ENCODE data around the gene EIF3J.
"Not testable (repeated sequence)": the region's sequence is repeated elsewhere in the genome, so short reads cannot be mapped to it uniquely, and the experiment has no call there.

Gene EIF3J, protein sequence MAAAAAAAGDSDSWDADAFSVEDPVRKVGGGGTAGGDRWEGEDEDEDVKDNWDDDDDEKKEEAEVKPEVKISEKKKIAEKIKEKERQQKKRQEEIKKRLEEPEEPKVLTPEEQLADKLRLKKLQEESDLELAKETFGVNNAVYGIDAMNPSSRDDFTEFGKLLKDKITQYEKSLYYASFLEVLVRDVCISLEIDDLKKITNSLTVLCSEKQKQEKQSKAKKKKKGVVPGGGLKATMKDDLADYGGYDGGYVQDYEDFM

GRCh38 chr15:44536962-44537734 lies at the start of gene EIF3J:
Gene EIF3J (plus strand): TSS chr15:44537147. CDS start chr15:44537195, 48 bp downstream.
- in situ Hi-C loops (cut with HindIII; ENCODE audit: low sequenced_read_pairs) = no loop called here

GRCh38 chr15:44489464-44489863 lies 47.5 kb upstream of the EIF3J start:
- in situ Hi-C loops (cut with HindIII; ENCODE audit: low sequenced_read_pairs) = loop anchor here (25.0 kb wide), 1 partner anchor 627 kb away; no protein-coding TSS in a partner anchor

DNA sequence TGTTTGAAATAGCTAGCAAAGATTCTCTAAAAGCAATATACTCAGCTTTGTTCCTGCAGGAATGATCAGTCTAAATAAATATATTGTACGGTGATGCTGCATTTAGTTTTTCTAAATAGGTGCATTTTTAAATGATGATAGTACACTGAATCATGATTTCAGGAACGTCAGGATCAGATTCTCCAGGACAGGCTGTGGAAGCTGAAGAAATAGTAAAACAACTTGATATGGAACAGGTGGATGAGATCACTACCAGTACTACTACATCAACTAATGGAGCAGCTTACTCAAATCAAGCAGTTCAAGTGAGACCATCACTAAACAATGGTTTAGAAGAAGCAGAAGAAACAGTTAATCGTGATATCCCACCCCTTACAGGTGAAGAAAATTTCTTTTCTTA lies 46.3 kb upstream of the EIF3J start:
- in situ Hi-C loops (cut with HindIII; ENCODE audit: low sequenced_read_pairs) = loop anchor here (25.0 kb wide), 1 partner anchor 628 kb away; no protein-coding TSS in a partner anchor

DNA sequence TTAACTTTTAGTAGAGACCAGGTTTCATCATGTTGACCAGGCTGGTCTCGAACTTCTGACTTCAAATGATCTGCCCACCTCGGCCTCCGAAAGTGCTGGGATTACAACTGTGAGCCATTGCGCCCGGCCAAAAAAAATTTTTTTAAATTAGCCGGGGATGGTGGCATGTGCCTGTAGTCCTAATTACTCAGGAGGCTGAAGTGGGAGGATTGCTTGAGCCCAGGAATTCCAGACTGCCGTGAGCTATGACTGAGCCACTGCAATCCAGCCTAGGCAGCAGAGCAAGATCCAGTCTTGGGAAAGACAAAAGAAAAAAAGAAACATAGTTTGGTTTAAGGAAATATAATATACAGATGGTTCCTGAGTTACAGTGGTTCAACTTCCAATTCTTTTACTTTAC lies 44.9 kb upstream of the EIF3J start:
- in situ Hi-C loops (cut with HindIII; ENCODE audit: low sequenced_read_pairs) = loop anchor here (25.0 kb wide), 1 partner anchor 630 kb away; no protein-coding TSS in a partner anchor

DNA sequence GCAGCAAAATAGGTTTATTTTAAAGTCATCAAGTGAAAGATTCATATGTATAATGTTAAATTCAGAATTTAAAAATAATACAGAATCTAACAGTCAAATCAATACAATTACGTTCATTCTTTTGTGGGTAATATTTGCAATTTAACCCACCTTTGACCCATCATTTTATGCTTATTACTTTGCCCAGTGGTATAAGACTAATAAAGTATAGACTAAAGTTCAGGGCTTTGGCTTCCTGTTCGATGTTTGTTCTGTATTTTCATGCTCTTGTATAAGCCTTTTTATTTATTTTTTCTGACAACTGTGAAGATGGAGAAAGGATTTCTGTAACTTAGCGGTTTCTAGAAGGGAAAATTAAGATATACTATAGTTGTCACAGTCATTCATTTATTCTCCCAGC lies 44.3 kb upstream of the EIF3J start:
- in situ Hi-C loops (cut with HindIII; ENCODE audit: low sequenced_read_pairs) = loop anchor here (25.0 kb wide), 1 partner anchor 630 kb away; no protein-coding TSS in a partner anchor

- in situ Hi-C loops (cut with HindIII; ENCODE audit: low sequenced_read_pairs) = loop anchor here (25.0 kb wide), 1 partner anchor 633 kb away; no protein-coding TSS in a partner anchor
These were observed 41.4 kb upstream of the EIF3J start for GRCh38 chr15:44495562-44495961.

GRCh38 chr15:44500555-44500954 lies 36.4 kb upstream of the EIF3J start:
- in situ Hi-C loops (cut with HindIII; ENCODE audit: low sequenced_read_pairs) = loop anchor here (25.0 kb wide), 1 partner anchor 213 kb away; the partner anchor contains the start of gene GOLM2

DNA sequence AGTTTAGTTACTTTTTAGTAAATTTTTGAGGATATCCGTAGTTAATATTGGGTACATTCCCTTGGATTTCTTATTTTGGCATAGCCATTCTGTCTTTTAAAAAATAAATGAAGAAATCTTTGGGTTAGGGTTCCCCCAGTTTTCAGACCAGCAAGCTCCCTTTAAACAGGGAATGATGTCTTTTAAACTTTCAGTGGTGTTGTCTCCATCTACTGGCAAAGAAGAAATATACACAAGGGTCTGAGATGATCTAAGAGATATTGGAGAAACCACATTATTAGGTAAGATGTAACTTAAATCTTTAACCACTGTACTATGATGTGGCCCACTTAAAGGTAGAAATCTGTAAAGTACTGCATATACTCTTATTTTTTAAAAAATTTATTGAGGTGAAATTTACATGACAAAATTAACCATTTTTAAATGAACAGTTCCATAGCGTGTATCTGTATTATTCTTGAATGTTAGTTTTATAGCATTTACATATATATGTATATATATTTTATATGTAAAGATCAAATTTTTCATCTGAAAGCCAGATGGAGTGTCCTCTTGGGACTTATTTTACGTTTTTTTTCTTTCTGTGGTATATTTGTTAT lies 35.1 kb upstream of the EIF3J start:
- in situ Hi-C loops (cut with HindIII; ENCODE audit: low sequenced_read_pairs) = loop anchor here (25.0 kb wide), 1 partner anchor 215 kb away; the partner anchor contains the start of gene GOLM2

DNA sequence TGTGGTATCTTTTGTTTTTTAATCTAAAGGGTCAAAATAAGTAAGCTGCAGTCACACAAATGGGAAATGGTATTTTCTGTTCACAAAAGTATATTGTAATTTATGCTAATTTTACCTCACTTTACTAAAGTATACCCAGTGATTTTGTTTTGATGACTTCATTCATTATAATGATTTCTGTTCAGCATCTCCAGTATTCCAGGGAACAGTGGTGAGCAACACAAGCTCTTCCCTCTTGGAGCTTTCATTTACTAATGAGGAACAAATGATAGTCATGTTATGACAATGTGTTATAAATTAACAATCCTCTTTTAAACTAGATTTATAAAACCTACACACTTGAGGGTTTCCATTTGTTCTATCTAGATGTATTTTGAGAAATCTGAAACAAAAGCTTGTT lies 20.5 kb upstream of the EIF3J start:
- in situ Hi-C loops (cut with HindIII; ENCODE audit: low sequenced_read_pairs) = loop anchor here (25.0 kb wide), 1 partner anchor 229 kb away; the partner anchor contains the start of gene GOLM2

DNA sequence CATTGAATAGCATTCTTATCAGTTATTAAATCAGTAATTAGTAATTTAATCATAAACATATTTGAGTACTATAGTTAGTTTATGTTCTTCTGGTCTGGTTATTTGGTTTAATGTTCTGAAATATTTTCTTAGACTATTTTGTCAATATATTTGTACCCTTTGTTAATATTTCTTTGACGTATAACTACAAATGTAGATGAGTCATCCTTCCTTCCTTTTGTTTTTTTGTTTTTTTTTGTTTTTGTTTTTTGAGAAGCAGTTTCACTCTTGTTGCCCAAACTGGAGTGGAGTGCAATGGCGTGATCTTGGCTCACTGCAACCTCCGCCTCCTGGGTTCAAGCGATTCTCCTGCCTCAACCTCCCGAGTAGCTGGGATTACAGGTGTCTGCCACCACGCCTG lies 17.4 kb upstream of the EIF3J start:
- in situ Hi-C loops (cut with HindIII; ENCODE audit: low sequenced_read_pairs) = loop anchor here (25.0 kb wide), 1 partner anchor 232 kb away; the partner anchor contains the start of gene GOLM2

GRCh38 chr15:44525018-44525417 lies 11.9 kb upstream of the EIF3J start:
- in situ Hi-C loops (cut with HindIII; ENCODE audit: low sequenced_read_pairs) = no loop called here

DNA sequence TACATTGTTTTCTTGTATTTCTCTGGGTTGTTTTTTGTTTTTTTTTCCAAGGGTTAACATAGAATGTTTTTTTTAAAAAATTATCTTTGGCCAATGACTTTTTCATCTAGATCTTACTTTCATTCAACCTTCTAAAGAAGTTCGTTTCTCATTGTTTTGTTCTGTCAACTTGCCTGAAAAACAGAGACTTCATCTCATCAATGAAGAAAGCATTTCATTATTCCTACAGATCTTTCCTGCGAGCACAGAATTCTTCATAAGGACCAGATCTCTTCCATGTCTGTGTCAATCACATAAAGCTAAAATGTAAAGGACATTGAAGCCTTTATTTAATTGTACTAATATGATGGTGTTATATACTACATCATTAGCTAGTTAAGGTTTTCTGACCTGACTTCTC lies 9.7 kb upstream of the EIF3J start:
- in situ Hi-C loops (cut with HindIII; ENCODE audit: low sequenced_read_pairs) = no loop called here

GRCh38 chr15:44529864-44530604 lies 6.9 kb upstream of the EIF3J start:
- in situ Hi-C loops (cut with HindIII; ENCODE audit: low sequenced_read_pairs) = no loop called here

DNA sequence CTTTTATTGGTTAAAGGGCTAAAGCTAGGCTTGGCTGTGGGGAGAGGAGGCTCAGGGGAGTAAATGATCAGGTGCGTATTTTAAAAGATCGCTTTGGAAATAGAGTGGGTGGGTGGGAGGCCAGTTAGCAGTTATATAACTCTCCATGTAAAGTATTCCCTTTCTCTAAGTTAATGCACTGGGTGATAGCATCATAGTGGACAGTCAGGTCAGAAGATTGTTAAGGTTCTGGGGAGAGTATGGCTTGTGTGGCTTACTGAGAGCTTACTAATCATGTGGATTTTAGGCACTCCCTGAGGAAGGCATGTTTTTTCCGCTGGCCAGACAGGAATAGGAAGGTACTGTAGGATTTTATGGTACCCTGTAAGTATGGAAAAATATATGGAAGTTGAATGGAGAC lies 6.3 kb upstream of the EIF3J start:
- in situ Hi-C loops (cut with HindIII; ENCODE audit: low sequenced_read_pairs) = no loop called here

DNA sequence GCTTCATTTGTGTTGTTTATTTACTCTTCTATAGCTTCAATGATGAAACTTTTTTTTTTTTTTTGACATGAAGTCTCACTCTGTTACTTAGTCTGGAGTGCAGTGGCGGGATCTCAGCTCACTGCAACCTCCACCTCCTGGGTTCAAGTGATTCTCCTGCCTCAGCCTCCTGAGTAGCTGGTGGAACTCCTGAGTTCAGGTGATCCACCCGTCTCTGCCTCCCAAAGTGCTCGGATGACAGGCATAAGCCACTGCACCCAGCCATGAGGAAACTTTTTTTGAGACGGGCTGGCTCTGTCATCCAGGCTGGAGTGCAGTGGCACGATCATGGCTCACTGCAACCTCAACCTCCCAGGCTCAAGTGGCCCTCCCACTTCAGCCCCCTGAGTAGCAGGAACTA lies 4.7 kb upstream of the EIF3J start:
- in situ Hi-C loops (cut with HindIII; ENCODE audit: low sequenced_read_pairs) = not testable (repeated sequence)

- in situ Hi-C loops (cut with HindIII; ENCODE audit: low sequenced_read_pairs) = no loop called here
These were observed 4.3 kb upstream of the EIF3J start for GRCh38 chr15:44532689-44533088.

DNA sequence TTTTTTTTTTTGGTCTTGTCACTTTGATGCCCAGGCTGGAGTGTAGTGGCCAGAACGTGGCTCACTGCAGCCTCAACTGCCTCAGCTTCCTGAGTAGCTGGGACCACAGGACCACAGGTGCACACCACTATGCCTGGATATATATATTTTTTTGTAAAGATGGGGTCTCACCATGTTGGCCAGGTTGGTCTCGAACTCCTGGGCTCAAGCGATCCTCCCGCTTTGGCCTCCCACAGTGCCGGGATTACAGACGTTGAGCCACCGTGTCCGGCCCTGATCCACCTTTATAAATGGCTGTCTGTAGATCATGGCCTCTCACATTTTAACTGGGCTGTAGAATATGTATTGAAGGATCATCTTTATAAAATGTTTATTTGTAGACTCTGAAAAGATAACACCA lies 1.9 kb upstream of the EIF3J start:
- in situ Hi-C loops (cut with HindIII; ENCODE audit: low sequenced_read_pairs) = no loop called here

GRCh38 chr15:44535523-44536301 lies 1.2 kb upstream of the EIF3J start:
- in situ Hi-C loops (cut with HindIII; ENCODE audit: low sequenced_read_pairs) = no loop called here

DNA sequence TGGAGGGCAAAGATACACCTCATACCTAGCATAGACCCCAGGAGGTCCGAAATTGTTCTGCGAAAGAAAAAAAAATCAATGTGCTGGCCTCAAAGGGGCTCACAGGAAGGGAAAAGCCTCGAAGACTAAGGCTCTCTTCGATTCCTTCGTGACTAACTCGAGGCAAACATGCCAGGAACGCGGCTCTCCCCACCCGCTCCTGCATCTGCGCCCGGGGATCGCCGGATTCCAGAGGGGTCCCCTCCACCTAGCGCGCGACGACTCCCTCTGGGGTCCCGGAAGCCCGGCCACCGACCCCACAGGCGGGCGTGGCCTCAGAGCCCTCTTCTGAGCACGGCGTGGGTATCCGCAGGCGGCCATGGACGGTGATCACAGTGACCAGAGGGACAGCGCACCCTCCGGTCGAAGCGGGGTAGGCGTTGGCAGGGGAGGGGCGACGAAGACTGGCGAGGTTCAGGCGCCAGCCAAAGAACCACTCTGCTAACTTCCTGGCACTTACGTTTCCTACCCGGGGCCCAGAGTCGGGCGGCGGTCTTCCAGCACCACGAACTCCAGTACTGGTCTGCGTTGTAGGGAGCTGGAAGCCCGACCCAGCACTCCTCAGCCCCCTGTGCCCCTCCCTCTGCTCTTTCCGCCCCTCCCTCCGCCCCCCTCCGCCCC lies 515 bp upstream of the EIF3J start:
- in situ Hi-C loops (cut with HindIII; ENCODE audit: low sequenced_read_pairs) = no loop called here

All from endothelial cell of hepatic sinusoid (primary cell).